DMS114 treated with DMSO at 0.1 percent for 48 hours (cell line): ENCODE results near the gene TTC28.

Experiments
- DNase-seq: peaks from one replicate; lab custom pipeline; 2025; ENCODE audit not compliant: unreplicated experiment; lab: John Stamatoyannopoulos, UW

The TTC28 gene

DNA sequence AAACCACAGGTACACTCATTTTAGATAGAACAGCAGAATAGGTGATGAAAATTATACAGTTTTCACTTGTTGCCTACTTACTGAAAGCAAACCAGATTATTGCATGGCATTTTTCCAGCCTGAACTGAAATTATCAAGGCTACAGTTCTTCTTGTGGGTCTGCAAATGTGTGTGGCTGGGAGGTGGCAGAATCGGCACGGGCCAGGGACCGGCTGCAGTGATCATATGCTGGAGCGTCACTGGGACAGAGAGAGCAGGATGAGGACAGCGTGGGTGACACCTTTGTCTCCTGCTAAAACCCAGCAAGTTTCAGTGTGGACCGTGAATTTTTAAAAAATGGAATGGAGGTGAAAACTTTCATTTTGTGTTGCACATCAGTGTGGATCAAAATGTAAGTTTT lies 701.3 kb downstream of the TTC28 start:
- DNase-seq = no peak

DNA sequence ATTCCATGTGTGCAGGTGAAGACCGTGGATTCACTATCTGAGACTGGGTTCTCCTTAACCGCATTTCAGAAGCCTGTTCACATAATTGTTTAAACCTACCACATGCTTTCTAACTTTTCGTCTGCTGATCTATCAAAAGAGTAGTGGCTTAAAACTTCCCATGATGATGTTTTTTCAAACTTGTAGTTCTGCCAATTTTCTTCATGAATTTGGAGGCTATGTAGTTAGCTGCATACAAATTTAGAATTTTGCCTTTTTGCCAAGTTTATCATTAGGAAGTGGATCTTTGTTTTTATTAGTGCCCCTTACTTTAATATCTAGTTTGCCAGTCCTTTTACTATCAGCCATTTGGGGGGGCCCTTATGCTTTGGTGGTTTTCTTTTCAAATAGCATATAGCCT lies 703.1 kb downstream of the TTC28 start:
- DNase-seq = no peak

DNA sequence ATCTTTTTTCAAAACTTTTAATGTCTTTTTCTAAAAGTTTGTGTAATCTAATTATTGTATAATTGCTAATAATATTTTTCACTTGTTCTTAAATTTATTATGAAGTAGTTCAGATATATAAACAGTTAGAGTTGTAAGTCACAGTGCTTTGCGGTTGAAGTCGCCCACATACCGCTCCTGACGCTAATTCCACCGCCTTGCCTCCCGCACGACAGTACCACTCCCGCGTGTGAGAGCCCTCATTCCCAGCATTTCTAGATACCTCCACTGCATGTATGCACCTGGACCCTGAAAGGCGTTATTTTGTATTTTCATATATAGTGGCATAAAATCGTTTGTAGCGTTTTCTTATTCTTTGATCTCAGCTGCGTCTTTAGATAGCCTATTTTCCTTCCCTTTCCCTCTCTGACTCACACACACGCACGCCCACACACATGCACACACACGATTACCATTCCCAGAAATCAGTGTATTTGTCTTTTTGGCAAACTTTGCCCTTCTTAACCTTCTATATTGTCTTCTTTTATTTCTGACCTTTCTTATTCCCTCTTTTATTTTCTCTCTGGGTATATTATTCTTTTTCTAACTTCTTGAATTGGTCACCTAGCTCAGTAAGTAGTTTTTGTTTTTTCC lies 704.1 kb downstream of the TTC28 start:
- no peak for DNase-seq

DNA sequence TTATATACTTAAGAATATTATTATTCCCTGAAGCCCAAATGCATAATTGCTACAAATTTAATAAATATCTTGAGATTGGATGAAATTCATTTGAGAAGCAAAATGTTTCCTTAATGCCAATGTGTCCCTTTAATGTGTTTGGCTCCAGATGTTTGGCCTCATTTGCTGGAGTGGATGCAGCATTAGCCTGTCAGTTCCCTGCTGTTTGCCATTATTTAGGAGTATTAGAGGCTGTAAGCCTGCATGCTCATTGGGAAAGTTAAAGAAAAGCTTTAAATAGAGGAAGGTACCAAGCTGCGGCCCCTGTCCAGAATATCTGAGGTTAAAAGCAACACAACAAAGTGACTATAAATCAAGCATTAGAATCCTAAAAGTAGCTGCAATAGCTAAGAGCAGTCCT lies 705.8 kb downstream of the TTC28 start:
- DNase-seq = no peak

DNA sequence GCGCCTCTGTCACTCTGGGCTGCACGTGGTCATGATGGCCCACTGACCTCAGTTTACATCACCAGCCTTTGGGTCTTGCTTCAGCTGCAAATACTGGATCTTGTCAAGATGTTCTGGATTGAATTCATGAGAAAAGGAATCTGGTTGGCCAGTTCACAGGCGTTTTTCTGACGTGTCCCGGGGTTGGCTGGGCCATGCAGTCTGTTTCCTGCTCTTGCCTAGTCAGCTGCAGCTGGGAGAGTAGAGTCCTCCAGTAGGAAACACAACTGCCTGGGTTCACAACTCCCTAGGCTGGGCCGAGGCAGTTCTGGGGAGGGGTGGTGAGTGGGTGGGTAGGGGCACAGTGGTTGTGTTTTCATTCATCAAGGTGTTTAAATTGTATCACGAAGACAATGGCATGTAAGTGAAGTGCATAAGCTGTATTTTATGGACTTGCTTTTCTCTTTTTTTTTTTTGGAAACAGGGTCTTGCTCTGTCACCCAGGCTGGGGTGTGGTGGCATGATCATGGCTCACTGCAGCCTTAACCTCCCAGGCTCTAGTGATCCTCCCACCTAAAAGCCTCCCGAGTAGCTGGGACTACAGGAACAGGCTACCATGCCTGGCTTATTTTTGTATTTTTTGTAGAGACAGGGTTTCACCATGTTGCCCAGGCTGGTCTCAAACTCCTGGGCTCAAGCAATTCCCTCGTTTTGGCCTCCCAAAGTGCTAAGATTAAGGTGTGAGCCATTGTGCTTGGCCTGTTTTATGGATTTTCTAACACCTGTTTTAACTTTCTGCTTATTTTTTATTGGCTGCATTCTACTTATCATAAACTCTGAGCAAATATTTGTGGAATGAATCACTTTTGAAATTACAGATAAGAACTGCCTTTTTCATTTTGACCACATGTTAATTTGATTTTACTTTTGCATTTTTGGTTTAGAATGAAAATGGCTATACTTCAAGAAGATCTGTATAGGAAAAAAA lies 706.6 kb downstream of the TTC28 start:
- DNase-seq = no peak

DNA sequence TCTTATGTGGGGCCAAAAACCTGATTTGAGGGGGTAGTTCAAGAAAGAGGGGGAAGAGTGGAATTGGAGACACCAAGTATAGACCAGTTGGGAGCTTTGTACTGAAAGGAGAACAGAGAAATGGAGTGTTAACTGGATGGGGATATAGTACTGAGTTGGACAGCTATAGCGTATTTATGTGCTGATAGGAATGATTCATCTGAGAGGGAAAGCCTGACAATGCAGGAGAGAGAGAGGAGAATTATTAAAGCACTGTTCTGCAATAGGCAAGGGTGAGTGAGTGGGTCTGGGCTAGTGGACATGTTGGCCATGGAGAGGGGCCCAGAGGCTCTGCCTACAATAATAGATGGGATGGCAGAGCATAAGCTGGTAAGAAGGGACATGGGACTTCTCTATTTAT lies 707.7 kb downstream of the TTC28 start:
- no peak for DNase-seq

DNA sequence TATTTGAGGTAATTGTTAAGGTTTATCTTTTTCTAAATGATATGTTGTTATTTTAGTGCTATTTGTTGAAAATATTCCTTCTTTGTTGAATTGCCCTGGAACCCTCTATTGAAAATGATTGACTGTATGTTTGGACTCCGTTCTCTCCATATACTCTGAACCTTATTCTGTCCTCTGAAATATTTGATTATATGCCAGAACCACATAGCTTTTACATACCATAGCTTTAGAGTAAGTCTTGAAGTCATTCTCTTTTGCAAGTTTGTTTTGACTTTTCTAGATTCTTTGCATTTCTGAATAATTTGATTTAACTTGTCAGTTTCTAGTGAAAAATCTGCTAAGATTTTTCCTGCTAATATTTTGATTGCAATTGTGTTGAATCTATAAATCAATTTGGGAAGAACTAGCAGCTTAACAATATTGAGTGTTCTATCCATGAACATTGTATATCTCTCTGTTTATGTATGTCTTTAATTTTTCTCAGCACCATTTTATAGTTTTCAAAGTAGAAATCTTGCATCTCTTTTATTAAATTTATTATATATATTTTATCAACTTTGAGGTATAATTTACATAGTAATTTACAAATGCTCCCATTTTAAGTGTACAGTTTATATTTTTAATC lies 708.9 kb downstream of the TTC28 start:
- no peak for DNase-seq

DNA sequence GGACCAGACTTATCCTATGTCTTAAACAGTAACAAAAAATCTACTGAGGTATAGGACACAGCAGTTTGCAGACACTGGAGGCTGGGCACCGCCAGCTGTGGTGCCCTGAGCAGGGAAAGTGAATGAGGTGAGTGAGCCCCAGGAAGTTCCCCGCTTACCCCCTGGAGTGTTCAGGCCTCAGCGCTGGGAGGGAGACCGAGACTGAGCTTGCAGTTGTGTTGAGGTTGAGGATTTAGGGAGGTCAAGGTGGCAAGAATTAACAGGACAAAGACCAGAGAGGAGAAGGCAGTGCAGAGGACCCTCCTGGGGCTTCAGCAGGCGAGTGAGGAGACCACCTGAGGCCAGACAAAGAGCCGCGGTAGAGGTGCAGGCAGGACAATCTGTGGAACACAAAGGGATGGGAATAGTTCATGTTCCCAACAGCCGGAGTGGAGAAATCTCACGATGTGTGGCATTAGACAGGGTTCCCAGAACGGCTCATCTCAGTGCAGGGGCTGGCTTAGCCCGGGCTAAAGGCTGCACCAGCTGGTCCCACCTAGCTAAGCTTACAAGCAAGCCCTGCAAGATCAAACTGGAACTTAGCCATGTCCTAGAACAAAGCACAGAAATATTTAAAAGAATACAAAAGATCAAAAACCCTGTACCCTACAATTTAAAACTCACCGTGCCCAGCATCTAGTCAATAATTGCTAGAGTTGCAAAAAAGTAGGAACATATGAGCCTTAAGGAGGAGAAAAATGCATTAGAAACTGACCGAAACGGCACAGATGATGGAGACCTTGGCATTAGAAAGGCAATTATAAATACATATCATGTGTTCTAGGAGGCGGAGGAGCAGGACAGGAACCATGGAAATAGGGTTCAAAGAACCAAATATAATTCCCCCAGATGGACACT lies 713.2 kb downstream of the TTC28 start:
- no peak for DNase-seq

DNA sequence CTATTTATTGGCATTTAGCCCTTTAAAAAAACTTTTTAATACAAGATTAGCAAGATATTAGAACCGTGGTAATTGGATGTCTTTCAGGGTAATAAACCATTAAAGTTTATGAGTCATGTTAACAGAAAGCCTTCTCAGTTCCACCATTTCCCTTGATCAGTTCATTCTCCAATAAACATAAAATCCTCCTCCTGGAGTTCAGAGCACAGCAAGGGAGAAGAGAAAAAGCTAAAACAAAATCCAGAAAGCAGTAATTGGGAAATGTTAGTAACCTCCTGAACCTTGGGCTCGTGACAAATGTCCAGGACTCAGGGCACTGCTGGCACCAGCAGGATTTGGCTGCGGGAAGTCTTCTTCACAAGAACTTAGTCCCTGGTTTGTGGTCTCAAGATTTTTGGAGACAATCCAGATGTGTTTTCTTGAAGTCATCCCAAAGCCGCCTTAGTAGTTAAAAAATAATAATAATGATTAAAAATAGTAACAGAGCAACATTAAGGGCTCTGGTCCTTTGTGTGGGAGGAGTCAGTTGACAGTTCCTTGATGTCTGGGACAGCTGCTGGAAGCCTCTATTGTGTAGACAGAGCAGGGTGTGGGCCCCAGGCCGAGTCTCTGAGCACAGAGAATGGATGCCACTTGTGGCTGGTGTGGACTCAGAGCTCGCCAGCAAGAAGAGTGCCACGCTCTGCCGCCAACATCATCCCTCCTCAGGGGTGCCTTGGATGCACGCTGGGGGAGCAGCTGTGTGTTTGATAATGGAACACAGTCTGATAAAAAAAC lies 717.2 kb downstream of the TTC28 start:
- no peak for DNase-seq

DNA sequence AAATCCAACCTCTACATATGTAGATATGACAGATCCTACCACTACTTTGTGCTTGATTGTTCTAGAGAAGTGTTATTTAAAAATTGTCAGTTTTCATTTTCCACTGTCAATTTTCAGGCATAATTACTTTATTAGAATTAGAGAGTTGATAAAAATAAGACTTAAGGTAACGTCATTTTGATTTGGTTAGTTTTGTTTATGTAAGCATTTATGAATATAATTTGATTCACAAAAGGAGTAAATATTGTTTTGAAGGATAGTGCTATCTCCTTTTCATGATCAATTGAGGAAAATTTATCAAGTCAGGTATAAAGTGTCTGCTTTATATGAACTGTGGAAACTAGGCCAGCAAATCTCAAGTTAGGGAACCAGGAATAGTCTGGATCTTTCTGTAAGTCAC lies 718.0 kb downstream of the TTC28 start:
- no peak for DNase-seq

DNA sequence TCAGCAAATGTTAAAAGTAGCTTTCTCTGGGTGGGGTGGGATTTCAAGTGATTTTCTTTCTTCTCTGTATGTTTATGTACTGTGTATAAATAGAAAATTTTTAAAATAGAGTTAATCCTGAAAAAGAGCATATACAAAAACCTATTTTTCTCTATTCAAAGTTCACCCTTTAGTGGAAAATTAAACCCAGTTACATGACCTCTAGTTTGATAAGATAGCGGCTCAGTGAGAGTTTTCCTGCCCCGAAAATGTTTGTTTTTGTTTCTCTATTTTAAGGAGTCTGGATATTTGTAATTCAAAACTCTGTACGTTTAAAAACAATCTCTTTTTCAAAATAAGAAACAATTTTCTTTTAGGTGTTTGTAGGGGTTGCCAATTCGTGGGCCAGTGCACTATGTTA lies 718.5 kb downstream of the TTC28 start:
- no peak for DNase-seq

DNA sequence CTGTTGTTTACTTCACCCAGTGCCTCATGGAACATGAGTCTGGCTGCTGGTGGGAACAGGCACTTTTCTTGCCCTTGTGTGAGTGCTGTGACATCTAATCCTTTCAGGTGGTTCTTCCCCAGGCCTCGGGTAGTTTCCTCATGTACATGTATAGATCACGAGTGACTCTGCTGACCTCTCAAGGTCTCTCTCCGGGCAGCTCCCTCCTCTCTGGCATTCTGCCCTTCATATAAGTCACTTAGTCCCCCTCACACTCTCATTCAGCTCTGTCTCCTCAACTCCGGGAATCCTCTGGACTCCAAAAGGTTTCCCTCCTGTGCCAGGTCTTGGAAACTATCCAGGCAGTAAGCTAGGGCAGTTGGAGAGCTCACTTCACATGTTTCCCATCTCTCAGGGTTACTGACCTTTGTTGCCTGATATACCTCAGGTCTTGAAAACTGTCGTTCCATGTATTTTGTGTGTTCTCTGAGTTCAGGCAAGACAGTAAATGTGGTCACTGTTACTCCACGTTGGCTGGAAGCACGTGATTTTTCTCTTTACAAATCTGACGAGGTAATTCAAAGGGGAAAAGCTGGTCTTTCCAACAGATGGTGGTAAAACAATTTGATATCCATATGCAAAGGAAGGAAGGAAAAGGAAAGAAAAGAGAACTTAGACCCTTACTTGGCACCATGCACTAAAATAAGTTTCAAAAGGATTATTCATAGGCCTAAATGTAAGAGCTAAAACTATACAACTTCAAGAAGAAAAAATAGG lies 720.1 kb downstream of the TTC28 start:
- DNase-seq = no peak

DNA sequence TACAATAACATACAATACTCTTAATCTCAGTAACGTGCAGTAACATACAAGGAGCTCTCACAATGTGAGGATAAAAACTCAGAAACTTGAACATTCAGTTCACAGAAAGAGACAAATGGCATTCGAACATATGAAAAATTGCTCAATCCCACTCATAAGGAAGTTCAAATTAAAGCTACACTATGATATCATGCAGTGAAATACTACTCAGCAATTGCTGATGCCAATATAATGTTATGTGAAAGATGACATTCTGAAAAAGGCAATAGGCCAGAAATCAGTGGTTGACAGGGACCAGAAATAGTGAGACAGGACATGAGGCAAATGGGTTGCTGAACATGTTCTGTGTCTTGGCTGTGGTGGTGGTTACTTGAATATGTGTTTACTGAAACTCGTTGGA lies 726.9 kb downstream of the TTC28 start:
- no peak for DNase-seq

DNA sequence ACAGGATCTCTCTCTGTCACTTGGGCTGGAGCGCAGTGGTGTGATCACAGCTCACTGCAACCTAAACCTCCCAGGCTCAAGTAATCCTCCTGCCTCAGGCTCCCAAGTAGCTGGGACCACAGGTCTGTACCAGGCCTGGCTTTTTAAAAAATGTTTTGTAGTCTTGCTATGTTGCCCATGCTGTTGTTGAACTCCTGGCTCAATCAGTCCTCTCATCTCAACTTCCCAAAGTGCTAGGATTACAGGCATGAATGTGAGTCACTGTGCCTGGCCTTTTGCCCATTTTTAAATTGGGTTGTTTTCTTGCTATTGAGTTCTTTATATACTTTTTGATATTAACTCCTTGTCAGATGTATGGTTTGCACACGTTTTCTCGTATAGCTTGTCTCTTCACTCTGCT lies 727.5 kb downstream of the TTC28 start:
- no peak for DNase-seq

DNA sequence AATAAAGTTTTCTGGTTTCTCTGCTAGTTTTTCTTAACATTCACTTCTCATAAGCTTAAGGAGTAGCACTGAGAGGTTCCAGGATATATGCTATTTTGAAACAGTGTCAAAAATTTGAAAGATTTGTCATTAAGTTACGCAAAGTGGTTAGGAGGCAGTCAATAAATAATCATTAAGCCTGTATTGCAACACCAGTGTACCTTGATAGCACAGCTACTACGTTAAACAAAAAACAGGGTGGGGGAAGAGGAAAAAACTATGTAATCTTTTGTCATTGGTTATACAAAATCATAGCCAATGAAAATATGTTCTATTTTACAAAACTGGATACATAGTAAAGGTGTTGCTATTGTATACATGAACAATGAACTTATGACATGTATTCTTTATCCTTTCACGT lies 730.2 kb downstream of the TTC28 start:
- no peak for DNase-seq

DNA sequence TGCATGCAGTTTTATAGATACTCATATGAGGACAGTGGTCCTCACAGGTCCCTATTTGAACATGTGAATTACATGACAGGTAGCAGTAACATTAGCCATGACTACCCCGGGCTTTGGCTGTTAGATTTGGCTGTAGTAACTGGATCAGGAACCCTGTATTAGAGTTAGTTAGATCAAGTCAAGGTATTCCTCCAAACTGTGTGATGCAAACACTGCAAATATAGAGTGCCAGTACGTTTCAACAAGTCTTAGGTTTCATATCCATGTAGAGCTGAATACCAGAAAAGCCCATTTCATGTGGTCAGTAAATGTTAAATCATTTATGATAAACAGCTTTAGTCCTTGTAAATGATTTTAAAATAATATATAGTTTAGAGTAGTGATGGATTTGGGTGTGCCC lies 731.1 kb downstream of the TTC28 start:
- no peak for DNase-seq

DNA sequence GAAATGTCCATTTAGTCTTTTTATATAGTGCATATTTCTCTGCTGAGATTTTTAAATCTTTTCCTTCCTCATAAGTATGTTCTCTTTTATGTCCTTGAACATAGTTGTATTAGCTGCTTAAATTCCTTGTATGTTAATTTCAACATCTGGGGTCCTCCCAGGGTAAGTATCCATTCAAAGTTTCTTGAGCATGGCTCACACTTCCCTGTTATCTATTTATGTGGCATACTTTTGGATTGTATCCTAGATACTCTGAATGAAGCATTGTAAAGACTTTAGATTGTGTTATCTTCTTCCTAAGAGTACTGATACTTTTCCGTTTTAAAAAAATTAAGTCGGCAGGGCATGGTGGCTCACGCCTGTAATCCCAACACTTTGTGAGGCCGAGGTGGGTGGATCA lies 732.2 kb downstream of the TTC28 start:
- no peak for DNase-seq

DNA sequence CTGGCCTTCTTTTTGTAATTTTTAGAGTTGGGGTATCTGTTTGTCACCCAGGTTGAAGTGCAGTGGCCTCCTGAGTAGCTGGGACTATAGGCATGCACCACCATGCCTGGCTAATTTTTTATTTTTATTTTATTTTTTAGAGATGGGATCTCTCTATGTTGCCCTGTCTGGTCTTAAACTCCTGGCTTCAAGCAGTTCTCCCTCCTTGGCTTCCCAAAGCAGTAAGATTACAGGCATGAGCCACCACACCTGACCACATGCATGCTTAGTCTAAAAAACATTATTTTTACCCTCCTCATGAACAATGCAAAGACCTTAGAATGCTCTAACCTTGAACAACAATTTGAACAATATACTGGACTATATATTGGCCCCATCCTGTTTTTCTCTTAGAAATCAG lies 738.5 kb downstream of the TTC28 start:
- no peak for DNase-seq

DNA sequence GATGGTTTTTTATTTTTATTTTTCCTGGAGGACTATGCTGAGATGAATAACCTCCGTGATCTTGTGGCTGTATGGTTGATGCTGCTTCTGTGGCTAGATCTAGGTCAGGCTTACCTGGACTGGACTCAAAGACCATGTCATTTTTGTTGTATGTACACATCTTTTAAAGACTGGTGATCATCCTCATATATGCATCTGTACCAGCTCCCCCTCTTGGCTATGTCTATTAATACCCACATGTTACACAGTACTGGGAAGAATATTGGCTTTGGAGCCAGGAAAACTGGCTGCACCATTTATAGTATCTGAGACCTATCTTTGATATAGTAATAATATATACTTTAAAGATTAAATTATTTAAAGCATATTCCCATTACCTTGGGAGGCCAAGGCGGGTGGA lies 742.2 kb downstream of the TTC28 start:
- DNase-seq = no peak

DNA sequence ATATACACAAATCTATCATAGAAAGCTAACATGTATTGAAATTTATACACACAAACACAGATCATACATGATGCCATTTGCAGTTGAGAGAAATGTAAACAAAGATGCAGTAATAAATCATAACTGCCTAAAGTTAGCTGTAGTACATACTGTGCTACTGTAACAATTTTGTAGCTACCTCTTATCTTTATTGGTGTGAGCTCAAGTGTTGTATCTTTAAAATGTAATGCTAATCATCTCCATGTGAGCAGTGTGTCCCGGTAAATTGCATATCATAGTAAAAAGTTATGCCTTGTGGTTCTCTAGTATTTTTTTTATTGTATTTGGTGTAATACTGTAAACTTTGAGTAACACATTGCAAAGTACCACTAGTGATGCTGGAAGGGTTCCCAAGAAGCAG lies 743.7 kb downstream of the TTC28 start:
- no peak for DNase-seq
